Activated CD4-positive, alpha-beta T cell treated with anti-CD3 and anti-CD28 coated beads, Interleukin-2, amount 10 ng/mL, durations not matched to agents 24 days and 14 days (primary cell): ENCODE data around the gene SGCE. TPM values are rescaled to one million over a fixed set of nuclear protein-coding genes. Genes with fewer than 3 reads are reported as not detected.

Experiments used
- DNase-seq: peaks from one replicate; pipeline ENCODE4 v3.0.0; 2022
- H3K27ac Mint-ChIP-seq: one replicate; pipeline ENCODE4 v1.8.0; 2022; ENCODE audit warnings: mild to moderate bottlenecking, mixed read lengths
- H3K27me3 Mint-ChIP-seq: one replicate; pipeline ENCODE4 v1.8.0; 2022; ENCODE audit warnings: mixed read lengths
- H3K36me3 Mint-ChIP-seq: one replicate; pipeline ENCODE4 v1.8.0; 2022; ENCODE audit warnings: low read depth, mild to moderate bottlenecking, mixed read lengths
- H3K4me1 Mint-ChIP-seq: one replicate; pipeline ENCODE4 v1.8.0; 2021; ENCODE audit warnings: mixed read lengths
- H3K4me3 Mint-ChIP-seq: one replicate; pipeline ENCODE4 v1.8.0; 2022; ENCODE audit warnings: mild to moderate bottlenecking, moderate library complexity, mixed read lengths
- H3K9me3 Mint-ChIP-seq: one replicate; pipeline ENCODE4 v1.8.0; 2021; ENCODE audit warnings: mixed read lengths
- intact Hi-C: fragments of 100-400 bp; cut with micrococcal nuclease; formaldehyde crosslinking; loops from one replicate; pipeline ENCODE4 v1.15.1; 2023
- total RNA-seq: library from RNA; stranded (reverse); gene quantifications from 2 replicates; pipeline ENCODE4 v1.2.3, GENCODE V29; 2022

SGCE gene
- total RNA-seq, 1 donor from 2014 or later: not detected

DNA sequence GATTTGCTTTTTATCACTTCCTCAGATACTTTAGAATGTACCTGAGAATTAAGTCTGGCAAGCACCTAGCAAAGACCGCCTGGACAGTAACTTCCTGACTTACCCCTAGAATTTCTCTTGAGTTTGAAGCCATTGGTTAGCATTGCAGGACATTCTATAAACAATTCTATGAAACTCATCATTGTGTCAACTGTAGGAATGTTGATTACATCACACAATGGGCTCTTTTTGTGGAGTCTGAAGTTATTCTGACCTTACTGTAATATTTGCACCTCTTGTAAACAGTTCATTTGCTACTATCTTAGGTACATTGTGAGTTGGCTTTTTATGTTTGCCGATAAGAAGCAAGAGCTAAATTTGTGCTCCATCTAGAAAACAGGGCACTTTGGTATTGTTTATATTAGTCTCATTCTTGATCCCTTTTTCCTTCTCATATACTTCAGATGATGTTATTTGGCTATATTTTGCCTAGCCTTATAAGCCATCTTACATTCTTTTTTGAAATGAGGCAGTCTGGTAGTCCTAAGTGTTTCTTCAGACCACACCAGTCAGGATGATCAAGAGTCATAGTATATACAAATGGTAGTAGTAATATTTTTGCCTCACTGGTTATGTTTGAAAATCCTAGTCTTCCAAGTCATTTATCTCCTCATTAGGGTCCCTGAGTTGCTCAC lies 94.0 kb downstream of the SGCE start:
- Mint-ChIP-seq H3K27me3 (no peaks in the 10 kb centered on the region), H3K27ac (no peak overlapping the region), H3K36me3 (peaks cover 4% of the 10 kb centered on the region), H3K4me3 (no peak overlapping the region), H3K9me3 (peaks cover 3% of the 10 kb centered on the region), H3K4me1 (no peaks in the 10 kb centered on the region)
- no peak for DNase-seq
- intact Hi-C loops: no loop called here

DNA sequence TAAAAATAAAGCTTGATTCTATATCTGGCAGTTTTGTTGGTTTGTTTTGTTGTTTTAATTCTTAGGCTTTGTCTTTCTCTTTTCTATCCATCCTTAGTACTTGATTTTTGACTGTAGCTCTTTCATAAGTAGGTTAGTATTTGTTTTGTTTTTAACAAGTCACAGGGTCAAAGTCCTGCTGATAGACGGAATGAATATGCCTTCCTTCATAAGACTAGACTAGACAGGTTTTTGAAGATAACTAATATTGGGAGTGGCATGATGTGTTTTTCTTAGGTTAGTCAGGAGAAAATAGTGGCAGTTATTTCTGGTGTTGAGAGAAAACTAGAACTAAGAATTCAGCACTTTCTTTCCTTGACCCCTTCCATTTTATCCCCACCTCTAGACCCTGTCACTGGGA lies 96.0 kb downstream of the SGCE start:
- H3K4me3 Mint-ChIP-seq: no peak overlapping the region
- no peaks in the 10 kb centered on the region for H3K27me3 Mint-ChIP-seq
- H3K36me3 Mint-ChIP-seq: peaks cover 11% of the 10 kb centered on the region
- no peak overlapping the region for H3K27ac Mint-ChIP-seq
- DNase-seq: no peak
- H3K9me3 Mint-ChIP-seq: peaks cover 3% of the 10 kb centered on the region
- no peaks in the 10 kb centered on the region for H3K4me1 Mint-ChIP-seq
- intact Hi-C loops: no loop called here

DNA sequence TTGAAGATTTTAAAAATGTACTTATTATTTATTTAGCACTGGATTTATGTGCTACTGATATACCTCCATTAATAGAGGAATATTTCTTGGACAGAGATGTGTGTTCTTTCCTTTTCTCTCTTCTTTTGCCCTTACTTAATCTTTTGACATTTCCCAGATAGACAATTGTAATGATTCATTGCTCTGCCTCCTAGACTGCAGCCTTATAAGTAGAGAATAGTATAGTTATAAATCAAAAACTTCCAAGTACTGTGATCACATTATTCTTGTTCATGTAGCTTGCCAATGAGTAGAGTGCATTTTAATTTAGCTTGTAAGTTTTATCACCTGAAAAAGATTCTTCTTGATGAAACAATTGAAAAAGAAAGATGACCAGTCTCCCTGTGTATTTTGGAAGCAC lies 98.7 kb downstream of the SGCE start:
- peaks cover 18% of the 10 kb centered on the region for H3K36me3 Mint-ChIP-seq
- H3K9me3 Mint-ChIP-seq: peaks cover 3% of the 10 kb centered on the region
- no peaks in the 10 kb centered on the region for H3K27me3 Mint-ChIP-seq
- H3K4me1 Mint-ChIP-seq: no peaks in the 10 kb centered on the region
- DNase-seq: no peak
- H3K27ac Mint-ChIP-seq: no peak overlapping the region
- intact Hi-C loops: no loop called here
- H3K4me3 Mint-ChIP-seq: no peak overlapping the region

DNA sequence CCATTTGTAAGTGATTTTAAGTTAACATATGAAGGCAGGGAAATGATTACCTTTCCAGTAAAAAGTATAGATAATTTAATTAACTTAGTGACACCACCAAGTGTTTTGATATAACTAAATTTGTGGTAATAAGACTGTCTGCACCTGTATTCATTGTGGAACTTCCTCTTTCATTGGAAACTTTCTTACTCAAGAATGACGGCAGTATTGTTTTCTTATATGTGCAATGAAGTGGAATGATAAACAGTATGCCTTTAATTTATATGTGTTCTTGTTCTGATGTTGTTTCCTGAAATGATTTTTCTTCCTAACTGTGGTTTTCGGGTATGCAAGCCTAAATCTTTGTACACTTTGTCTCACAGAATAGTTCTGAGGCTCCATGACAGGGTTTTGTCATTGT lies 99.9 kb downstream of the SGCE start:
- Mint-ChIP-seq H3K4me3 (no peak overlapping the region), H3K27ac (no peak overlapping the region), H3K9me3 (peaks cover 3% of the 10 kb centered on the region), H3K36me3 (peaks cover 21% of the 10 kb centered on the region), H3K27me3 (no peaks in the 10 kb centered on the region), H3K4me1 (no peaks in the 10 kb centered on the region)
- intact Hi-C loops: no loop called here
- no peak for DNase-seq

DNA sequence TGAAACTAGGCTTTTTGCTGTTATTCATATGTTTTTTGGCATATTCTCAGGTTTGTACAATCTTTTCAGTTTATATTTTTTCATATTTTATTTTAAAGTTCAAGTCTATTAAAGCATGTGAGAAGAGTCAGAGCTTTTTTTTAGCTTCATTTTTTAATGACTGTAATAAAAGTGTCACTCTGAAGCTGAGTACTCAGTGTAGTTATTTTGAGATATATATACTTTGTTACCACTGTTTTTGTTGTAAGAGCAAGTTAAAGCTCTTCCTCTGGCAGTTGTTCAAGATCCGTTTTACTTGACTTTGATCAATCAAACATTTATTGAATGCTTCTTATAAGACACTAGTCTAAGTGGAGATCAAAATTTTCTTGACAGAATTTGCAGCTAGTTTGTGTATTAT lies 108.8 kb downstream of the SGCE start:
- no peaks in the 10 kb centered on the region for H3K4me1 Mint-ChIP-seq
- H3K4me3 Mint-ChIP-seq: no peak overlapping the region
- no peak overlapping the region for H3K27ac Mint-ChIP-seq
- no peak for DNase-seq
- intact Hi-C loops: no loop called here
- H3K9me3 Mint-ChIP-seq: no peaks in the 10 kb centered on the region
- H3K27me3 Mint-ChIP-seq: no peaks in the 10 kb centered on the region
- peaks cover 2% of the 10 kb centered on the region for H3K36me3 Mint-ChIP-seq

DNA sequence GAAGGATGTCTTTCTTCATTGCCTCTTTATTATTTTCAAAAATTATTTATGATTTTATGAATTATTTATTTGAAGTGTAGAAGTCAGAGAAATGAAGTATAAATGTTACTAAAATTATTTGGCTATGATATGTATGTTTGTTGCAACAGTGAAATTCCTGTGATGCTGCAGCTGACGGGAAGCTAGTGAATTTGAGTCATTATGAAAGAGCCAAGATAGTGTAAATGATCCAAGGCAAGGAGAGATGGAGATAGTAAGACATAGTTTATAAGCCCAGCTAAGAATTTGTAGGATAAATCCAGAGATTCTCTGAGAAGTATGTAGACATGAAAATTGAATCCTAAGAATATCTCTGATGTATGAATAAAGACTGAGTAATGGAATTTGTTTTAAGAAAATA lies 115.5 kb downstream of the SGCE start:
- Mint-ChIP-seq H3K4me3 (no peak overlapping the region), H3K27ac (no peak overlapping the region), H3K4me1 (no peaks in the 10 kb centered on the region), H3K9me3 (no peaks in the 10 kb centered on the region), H3K27me3 (no peaks in the 10 kb centered on the region), H3K36me3 (peaks cover 4% of the 10 kb centered on the region)
- intact Hi-C loops: no loop called here
- no peak for DNase-seq

Other genes with a start within 250 kb of the SGCE start
- 12.5 and 13.4 TPM in 2 replicates for gene CASD1, start 146.3 kb downstream of the SGCE start, total RNA-seq